Measurements from ENCODE around the gene UBE4A.

- TF ChIP-seq TAF1 (IDR thresholded peaks at IDR 0.05; ENCODE audit: control insufficient read depth, extremely low read depth, insufficient read depth, low read length, severe bottlenecking) (no peak), FOXK1 (CRISPR knock-in tag; IDR thresholded peaks at IDR 0.05; ENCODE audit: borderline replicate concordance) (no peak)
Measured at GRCh38 chr11:118342503-118343161, 16.8 kb upstream of the UBE4A start, which contains the start of gene CD3D.

All from K562 (cell line).